SH-SY5Y (cell line): ENCODE data around the gene KIRREL1.

Experiments used
- GATA2 ChIP-seq: IDR thresholded peaks from 2 replicates; pipeline ENCODE4 v1.6.1; 2011; ENCODE audit warnings: mild to moderate bottlenecking, low read depth, low read length
- GATA3 ChIP-seq: IDR thresholded peaks from 2 replicates; pipeline ENCODE4 v1.6.1; 2011; ENCODE audit warnings: low read depth, mild to moderate bottlenecking, low read length, moderate library complexity

The KIRREL1 gene

GRCh38 chr1:158118713-158119402 lies 125.4 kb downstream of the KIRREL1 start:
- TF ChIP-seq GATA2, result no peak
- no peak for TF ChIP-seq GATA3

GRCh38 chr1:158119976-158120653 lies 126.7 kb downstream of the KIRREL1 start:
- no peak for TF ChIP-seq GATA3
- TF ChIP-seq GATA2, result no peak

- TF ChIP-seq GATA3, result no peak
- TF ChIP-seq GATA2, result no peak
Observed at GRCh38 chr1:158121604-158122254, 128.3 kb downstream of the KIRREL1 start.

GRCh38 chr1:158122833-158123388 lies 129.5 kb downstream of the KIRREL1 start:
- TF ChIP-seq GATA3, result no peak
- no peak for TF ChIP-seq GATA2

- no peak for TF ChIP-seq GATA2
- no peak for TF ChIP-seq GATA3
Observed at GRCh38 chr1:158124034-158124433, 130.6 kb downstream of the KIRREL1 start.

- TF ChIP-seq GATA3 (no peak), GATA2 (no peak)
Observed at GRCh38 chr1:158124999-158125398, 131.6 kb downstream of the KIRREL1 start.

GRCh38 chr1:158126425-158126824 lies 133.0 kb downstream of the KIRREL1 start:
- no peak for TF ChIP-seq GATA3

- TF ChIP-seq GATA3, result no peak
- TF ChIP-seq GATA2, result no peak
Observed at GRCh38 chr1:158131217-158131616, 137.8 kb downstream of the KIRREL1 start.

- TF ChIP-seq GATA2 (no peak), GATA3 (no peak)
Observed at GRCh38 chr1:158140764-158141192, 147.3 kb downstream of the KIRREL1 start.

GRCh38 chr1:158145173-158145719 lies 151.8 kb downstream of the KIRREL1 start:
- no peak for TF ChIP-seq GATA3
- TF ChIP-seq GATA2, result no peak

- TF ChIP-seq GATA2, result no peak
- TF ChIP-seq GATA3, result no peak
Observed at GRCh38 chr1:158146165-158146564, 152.7 kb downstream of the KIRREL1 start.

GRCh38 chr1:158146739-158147138 lies 153.3 kb downstream of the KIRREL1 start:
- TF ChIP-seq GATA3 (no peak), GATA2 (no peak)

- TF ChIP-seq GATA3, result no peak
- TF ChIP-seq GATA2, result no peak
Observed at GRCh38 chr1:158147401-158147800, 154.0 kb downstream of the KIRREL1 start.

GRCh38 chr1:158147869-158148268 lies 154.4 kb downstream of the KIRREL1 start:
- no peak for TF ChIP-seq GATA2
- no peak for TF ChIP-seq GATA3
